Neuronal stem cell (in vitro differentiated cells): ENCODE results near the gene FAM72C.
"Not testable (repeated sequence)": the region's sequence is repeated elsewhere in the genome, so short reads cannot be mapped to it uniquely, and the experiment has no call there.

Experiments
- DNase-seq: peaks from one replicate; pipeline ENCODE4 v3.0.0-alpha.2; 2013; ENCODE audit warnings: low spot score
- H2AFZ ChIP-seq: one replicate; pipeline ENCODE4 v1.6.1; 2013; ENCODE audit warnings: mild to moderate bottlenecking, low read length, inconsistent platforms
- H2AK5ac ChIP-seq: 2 replicates; pipeline ENCODE4 v1.6.1; 2013; ENCODE audit warnings: low read depth, mild to moderate bottlenecking, inconsistent platforms, low read length, moderate library complexity, mixed read lengths
- H2BK120ac ChIP-seq: 2 replicates; pipeline ENCODE4 v1.6.1; 2013; ENCODE audit warnings: low read depth, mild to moderate bottlenecking, inconsistent platforms, low read length, moderate library complexity, mixed read lengths
- H2BK12ac ChIP-seq: one replicate; pipeline ENCODE4 v1.6.1; 2013; ENCODE audit warnings: low read length, inconsistent platforms
- H2BK15ac ChIP-seq: 2 replicates; pipeline ENCODE4 v1.6.1; 2013; ENCODE audit warnings: mild to moderate bottlenecking, low read length, inconsistent platforms, mixed read lengths
- H2BK5ac ChIP-seq: one replicate; pipeline ENCODE4 v1.6.1; 2013; ENCODE audit warnings: inconsistent platforms, mild to moderate bottlenecking, low read length, moderate library complexity
- H3K14ac ChIP-seq: one replicate; pipeline ENCODE4 v1.6.1; 2013; ENCODE audit warnings: low read length, inconsistent platforms
- H3K18ac ChIP-seq: 2 replicates; pipeline ENCODE4 v1.6.1; 2013; ENCODE audit warnings: low read length, inconsistent platforms
- H3K23ac ChIP-seq: 2 replicates; pipeline ENCODE4 v1.6.1; 2013; ENCODE audit warnings: low read depth, mild to moderate bottlenecking, mixed read lengths, low read length, inconsistent platforms; ENCODE audit not compliant: poor library complexity
- H3K27ac ChIP-seq: replicated peaks from 3 replicates; pipeline ENCODE4 v1.5.1; 2013; ENCODE audit warnings: low read length, inconsistent platforms
- H3K27me3 ChIP-seq, 3 experiments: 2 replicates each; pipeline ENCODE4 v1.6.1; 2013; ENCODE audit warnings: low read length in 3 of 3, mild to moderate bottlenecking in 2 of 3, inconsistent platforms in 1 of 3, low read depth in 1 of 3, mixed read lengths in 1 of 3, moderate library complexity in 1 of 3; ENCODE audit not compliant: control insufficient read depth in 3 of 3, insufficient read depth in 3 of 3
- H3K36me3 ChIP-seq, 2 donors: replicated peaks in 1 of 2; 2 replicates each; pipeline ENCODE4 v1.6.1; 2013; ENCODE audit warnings: low read length in 2 of 2; ENCODE audit not compliant: control insufficient read depth in 2 of 2, insufficient read depth in 2 of 2
- H3K4ac ChIP-seq: 2 replicates; pipeline ENCODE4 v1.6.1; 2013; ENCODE audit warnings: inconsistent platforms, mild to moderate bottlenecking, low read length, moderate library complexity
- H3K4me1 ChIP-seq, 2 donors: 1 replicate in 1 of 2; 2 replicates in 1 of 2; pipeline ENCODE4 v1.6.1; 2013; ENCODE audit warnings: low read length in 2 of 2, low read depth in 1 of 2; ENCODE audit not compliant: control insufficient read depth in 2 of 2, insufficient read depth in 1 of 2
- H3K4me2 ChIP-seq: one replicate; pipeline ENCODE4 v1.6.1; 2013; ENCODE audit warnings: mild to moderate bottlenecking, low read length, inconsistent platforms; ENCODE audit not compliant: insufficient read depth, poor library complexity, severe bottlenecking
- H3K4me3 ChIP-seq, 2 donors: 2 replicates each; pipeline ENCODE4 v1.5.1; 2013; ENCODE audit warnings: low read length in 2 of 2, mild to moderate bottlenecking in 2 of 2, inconsistent platforms in 1 of 2, moderate library complexity in 1 of 2
- H3K79me1 ChIP-seq: one replicate; pipeline ENCODE4 v1.6.1; 2013; ENCODE audit warnings: low read depth, mild to moderate bottlenecking, inconsistent platforms, low read length, moderate library complexity
- H3K9ac ChIP-seq: one replicate; pipeline ENCODE4 v1.6.1; 2013; ENCODE audit warnings: mild to moderate bottlenecking, low read depth, low read length, inconsistent platforms; ENCODE audit not compliant: poor library complexity
- H3K9me3 ChIP-seq, 2 donors: replicated peaks in 1 of 2; 2 replicates each; pipeline versions ENCODE3 to v1.6.1; 2013; ENCODE audit warnings: low read length in 2 of 2, mild to moderate bottlenecking in 2 of 2, inconsistent platforms in 1 of 2, low read depth in 1 of 2, mixed read lengths in 1 of 2, moderate library complexity in 1 of 2; ENCODE audit not compliant: control insufficient read depth in 2 of 2, insufficient read depth in 1 of 2
- H4K8ac ChIP-seq: one replicate; pipeline ENCODE4 v1.6.1; 2013; ENCODE audit warnings: low read depth, mild to moderate bottlenecking, inconsistent platforms, low read length, moderate library complexity
- H4K91ac ChIP-seq: one replicate; pipeline ENCODE4 v1.6.1; 2013; ENCODE audit warnings: low read length, low read depth, mild to moderate bottlenecking, inconsistent platforms; ENCODE audit not compliant: poor library complexity
- WGBS, 2 donors: extraction: QIAGEN DNeasy Blood & Tissue Kit; methylation state at CpG; one replicate each; pipeline ENCODE4 v1.1.7; 2013; ENCODE audit warnings: missing lambda C conversion rate in 2 of 2, mixed read lengths in 1 of 2; ENCODE audit not compliant: insufficient read length in 2 of 2, insufficient replicate concordance in 1 of 2; ENCODE audit errors: extremely low coverage in 2 of 2; 5-methylcytosine and 5-hydroxymethylcytosine counted together

FAM72C gene

GRCh38 chr1:143965860-143966259 lies 5.9 kb downstream of the FAM72C start:
- not testable (repeated sequence) for DNase-seq, H4K8ac ChIP-seq, H3K27ac ChIP-seq, H3K4ac ChIP-seq, H3K14ac ChIP-seq, H2BK15ac ChIP-seq, H3K36me3 ChIP-seq, H2BK12ac ChIP-seq, H3K9ac ChIP-seq, H3K4me2 ChIP-seq, H3K27me3 ChIP-seq, H3K9me3 ChIP-seq, H2AK5ac ChIP-seq, H4K91ac ChIP-seq, H3K4me3 ChIP-seq, H3K18ac ChIP-seq, H3K23ac ChIP-seq, H2BK120ac ChIP-seq, H3K79me1 ChIP-seq, H2BK5ac ChIP-seq, H3K4me1 ChIP-seq, H2AFZ ChIP-seq
- WGBS, 2 donors, result no CpG with 5 or more reads among the region's 1 CpG

GRCh38 chr1:143964294-143964693 lies 7.5 kb downstream of the FAM72C start:
- not testable (repeated sequence) for H2AK5ac ChIP-seq, H3K27ac ChIP-seq, H2BK5ac ChIP-seq, H3K14ac ChIP-seq, DNase-seq, H2BK12ac ChIP-seq, H4K91ac ChIP-seq, H2BK120ac ChIP-seq, H3K4me3 ChIP-seq, H3K9ac ChIP-seq, H3K4ac ChIP-seq, H3K27me3 ChIP-seq, H3K4me1 ChIP-seq, H3K23ac ChIP-seq, H3K79me1 ChIP-seq, H2AFZ ChIP-seq, H4K8ac ChIP-seq, H3K4me2 ChIP-seq, H2BK15ac ChIP-seq, H3K36me3 ChIP-seq, H3K18ac ChIP-seq, H3K9me3 ChIP-seq
- WGBS, 2 donors, result no CpG with 5 or more reads among the region's 2 CpGs

- not testable (repeated sequence) for H3K18ac ChIP-seq, H2BK5ac ChIP-seq, H2BK12ac ChIP-seq, H4K91ac ChIP-seq, H3K4ac ChIP-seq, H3K27ac ChIP-seq, H3K9ac ChIP-seq, H2BK15ac ChIP-seq, H2AK5ac ChIP-seq, H2BK120ac ChIP-seq, H4K8ac ChIP-seq, H3K14ac ChIP-seq, H3K9me3 ChIP-seq, H3K23ac ChIP-seq, H3K4me3 ChIP-seq, H3K79me1 ChIP-seq, H3K4me1 ChIP-seq, H2AFZ ChIP-seq, H3K4me2 ChIP-seq, DNase-seq, H3K27me3 ChIP-seq, H3K36me3 ChIP-seq
- no CpG with 5 or more reads among the region's 3 CpGs for WGBS, 2 donors
These were observed 15.9 kb downstream of the FAM72C start for GRCh38 chr1:143955930-143956329.

GRCh38 chr1:143952913-143953312 lies 18.9 kb downstream of the FAM72C start:
- no CpG with 5 or more reads among the region's 1 CpG for WGBS, 2 donors
- H3K4me2 ChIP-seq, H3K4me3 ChIP-seq, H3K27me3 ChIP-seq, H2BK120ac ChIP-seq, H3K9me3 ChIP-seq, H3K27ac ChIP-seq, H2BK12ac ChIP-seq, H2BK5ac ChIP-seq, H4K8ac ChIP-seq, H2AFZ ChIP-seq, H3K79me1 ChIP-seq, H3K4me1 ChIP-seq, H3K23ac ChIP-seq, H2BK15ac ChIP-seq, H3K9ac ChIP-seq, H3K4ac ChIP-seq, H3K18ac ChIP-seq, H3K36me3 ChIP-seq, H2AK5ac ChIP-seq, H3K14ac ChIP-seq, DNase-seq, H4K91ac ChIP-seq: not testable (repeated sequence)
